Testis (tissue), 3 donors: Measurements from ENCODE around the gene ACTG2. TPM values are rescaled to one million over a fixed set of nuclear protein-coding genes. Genes with fewer than 3 reads are reported as not detected.

Experiments used
- DNase-seq: peaks from one replicate; pipeline ENCODE4 v3.0.0-alpha.2; 2019
- H3K27ac ChIP-seq, 2 donors: fragments of 200-600 bp; sonication (generic); one replicate each; pipeline ENCODE4 v1.5.1; 2019
- H3K27me3 ChIP-seq: fragments of 200-600 bp; sonication (generic); one replicate; pipeline ENCODE4 v1.5.1; 2019
- H3K36me3 ChIP-seq: fragments of 200-600 bp; sonication (generic); one replicate; pipeline ENCODE4 v1.5.1; 2017; ENCODE audit warnings: low read depth; ENCODE audit errors: missing control alignments
- H3K4me1 ChIP-seq: fragments of 200-600 bp; sonication (generic); one replicate; pipeline ENCODE4 v1.5.1; 2019
- H3K4me3 ChIP-seq, 2 donors: fragments of 200-600 bp; sonication (generic); one replicate each; pipeline ENCODE4 v1.5.1; 2017 to 2019
- H3K9me3 ChIP-seq: fragments of 200-600 bp; sonication (generic); one replicate; pipeline ENCODE4 v1.5.1; 2017
- POLR2A ChIP-seq: fragments of 450-650 bp; IDR thresholded peaks from one replicate; pipeline ENCODE4 v1.6.1; 2017; ENCODE audit warnings: antibody characterized with exemption, mild to moderate bottlenecking, moderate library complexity
- WGBS, 2 donors: methylation state at CpG; one replicate each; pipeline ENCODE4 v1.1.5; 2018; 5-methylcytosine and 5-hydroxymethylcytosine counted together
- intact Hi-C: fragments of 100-400 bp; cut with DNase I; formaldehyde crosslinking; loops from one replicate; pipeline ENCODE4 v1.15.1; 2023; ENCODE audit warnings: low total_unique reads
- polyA plus RNA-seq: library from polyadenylated mRNA; stranded (reverse); fragments of 350-450 nt; fragmentation: Illumina TruSeq; extraction: RNeasy Lipid Tissue Mini Kit (QIAGEN cat#74804); gene quantifications from one replicate; pipeline ENCODE4 v1.2.3, GENCODE V29; 2014; ENCODE audit warnings: low read depth, low replicate concordance; ENCODE audit not compliant: insufficient read depth
- total RNA-seq, 2 donors: library from RNA; depleted of rRNA; stranded (reverse); fragments of >200 nt; gene quantifications; one replicate each; pipeline ENCODE4 v1.2.3, GENCODE V29; 2016
- TF ChIP-seq, protein P1 (sequence below), 3 experiments: fragments of 450-650 bp in 2 of 3; fragments of 200-600 bp in 1 of 3; sonication (generic) in 1 of 3; IDR thresholded peaks; one replicate each; pipeline ENCODE4 v1.5.1; 2016 to 2019; ENCODE audit warnings: antibody characterized with exemption in 3 of 3, mild to moderate bottlenecking in 2 of 3, moderate library complexity in 1 of 3

The ACTG2 gene
- total and polyA plus RNA-seq, 3 donors from 2014 or later, result 1.3 to 93.4 (median 2.7) TPM

- Histone ChIP-seq H3K27me3 (no peaks in the 10 kb centered on the region), H3K9me3 (no peaks in the 10 kb centered on the region), H3K27ac (no peak overlapping the region), H3K36me3 (no peaks in the 10 kb centered on the region), H3K4me3 (no peak overlapping the region), H3K4me1 (no peaks in the 10 kb centered on the region)
- 48 to 52% methylated on average over 5 of the region's 5 CpGs for WGBS, 2 donors
- no peak for DNase-seq
- intact Hi-C loops, result loop anchor here (10.0 kb wide), 1 partner anchor 142 kb away; no protein-coding TSS in a partner anchor
- TF ChIP-seq POLR2A, result no peak
- TF ChIP-seq, protein P1, sequence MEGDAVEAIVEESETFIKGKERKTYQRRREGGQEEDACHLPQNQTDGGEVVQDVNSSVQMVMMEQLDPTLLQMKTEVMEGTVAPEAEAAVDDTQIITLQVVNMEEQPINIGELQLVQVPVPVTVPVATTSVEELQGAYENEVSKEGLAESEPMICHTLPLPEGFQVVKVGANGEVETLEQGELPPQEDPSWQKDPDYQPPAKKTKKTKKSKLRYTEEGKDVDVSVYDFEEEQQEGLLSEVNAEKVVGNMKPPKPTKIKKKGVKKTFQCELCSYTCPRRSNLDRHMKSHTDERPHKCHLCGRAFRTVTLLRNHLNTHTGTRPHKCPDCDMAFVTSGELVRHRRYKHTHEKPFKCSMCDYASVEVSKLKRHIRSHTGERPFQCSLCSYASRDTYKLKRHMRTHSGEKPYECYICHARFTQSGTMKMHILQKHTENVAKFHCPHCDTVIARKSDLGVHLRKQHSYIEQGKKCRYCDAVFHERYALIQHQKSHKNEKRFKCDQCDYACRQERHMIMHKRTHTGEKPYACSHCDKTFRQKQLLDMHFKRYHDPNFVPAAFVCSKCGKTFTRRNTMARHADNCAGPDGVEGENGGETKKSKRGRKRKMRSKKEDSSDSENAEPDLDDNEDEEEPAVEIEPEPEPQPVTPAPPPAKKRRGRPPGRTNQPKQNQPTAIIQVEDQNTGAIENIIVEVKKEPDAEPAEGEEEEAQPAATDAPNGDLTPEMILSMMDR (IDR thresholded peaks at IDR 0.05), result no peak
Observed at GRCh38 chr2:73962798-73963197, 70.0 kb downstream of the ACTG2 start.

- Histone ChIP-seq H3K4me3 (no peak overlapping the region), H3K4me1 (no peaks in the 10 kb centered on the region), H3K36me3 (no peaks in the 10 kb centered on the region), H3K27ac (no peak overlapping the region), H3K9me3 (no peaks in the 10 kb centered on the region), H3K27me3 (no peaks in the 10 kb centered on the region)
- intact Hi-C loops, result loop anchor here (10.0 kb wide), 1 partner anchor 141 kb away; no protein-coding TSS in a partner anchor
- TF ChIP-seq, protein P1 (IDR thresholded peaks at IDR 0.05), result no peak
- no peak for TF ChIP-seq POLR2A
- peak; percentile 22 for DNase-seq
- WGBS, 2 donors, result 72 to 73% methylated on average over 13 of the region's 13 CpGs
Observed at GRCh38 chr2:73963385-73964120, 70.7 kb downstream of the ACTG2 start.

DNA sequence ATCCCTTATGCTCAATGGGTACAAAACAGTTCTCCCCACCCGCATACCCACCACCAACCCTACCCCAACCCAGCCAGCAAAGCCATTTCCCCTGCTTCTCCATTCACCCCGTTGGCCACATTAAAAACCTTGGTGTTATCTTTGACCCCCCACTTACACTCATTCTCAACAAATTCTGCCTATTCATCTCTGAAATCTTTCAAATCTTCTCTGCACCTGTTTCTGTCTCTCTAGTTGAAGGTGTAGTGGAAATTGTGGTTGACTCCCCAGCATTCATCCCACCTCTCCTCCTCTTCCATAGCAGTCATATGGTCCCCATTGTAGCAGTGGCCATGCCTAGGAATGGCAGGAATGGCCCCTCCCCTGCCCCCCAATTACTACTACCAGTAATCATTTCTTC, 71.4 kb downstream of the ACTG2 start:
- 81 to 88% methylated on average over 2 of the region's 2 CpGs for WGBS, 2 donors
- TF ChIP-seq POLR2A, result no peak
- TF ChIP-seq, protein P1 (IDR thresholded peaks at IDR 0.05), result no peak
- intact Hi-C loops, result loop anchor here (10.0 kb wide), 1 partner anchor 141 kb away; no protein-coding TSS in a partner anchor

DNA sequence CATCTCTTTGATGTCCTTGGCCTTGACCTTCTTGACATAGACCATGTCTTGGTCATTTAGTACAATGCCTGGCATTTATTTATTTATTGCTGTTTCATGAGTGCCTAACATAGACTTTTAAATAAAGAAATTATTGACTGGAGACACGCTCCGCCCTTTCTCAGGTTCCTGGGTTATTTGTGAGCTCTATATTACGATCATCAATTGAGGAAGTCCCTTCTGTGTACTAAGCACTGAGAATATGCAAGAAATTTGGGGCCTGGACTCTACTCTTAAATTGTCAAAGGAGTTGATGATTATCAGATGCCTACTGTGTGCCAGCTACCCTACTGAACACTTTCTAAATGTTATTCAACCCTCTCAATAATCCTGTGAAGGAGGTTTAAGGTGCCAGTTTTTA, 72.2 kb downstream of the ACTG2 start:
- Histone ChIP-seq H3K27ac (no peak overlapping the region), H3K9me3 (no peaks in the 10 kb centered on the region), H3K36me3 (no peaks in the 10 kb centered on the region), H3K27me3 (no peaks in the 10 kb centered on the region), H3K4me3 (no peak overlapping the region), H3K4me1 (no peaks in the 10 kb centered on the region)
- no peak for DNase-seq
- intact Hi-C loops, result loop anchor here (10.0 kb wide), 1 partner anchor 140 kb away; no protein-coding TSS in a partner anchor
- 91 to 96% methylated on average over 3 of the region's 3 CpGs for WGBS, 2 donors
- TF ChIP-seq, protein P1 (IDR thresholded peaks at IDR 0.05), result no peak
- TF ChIP-seq POLR2A, result no peak

More for the DNA sequence above, 71.4 kb downstream of the ACTG2 start:
- Histone ChIP-seq H3K36me3 (no peaks in the 10 kb centered on the region), H3K4me3 (no peak overlapping the region), H3K4me1 (no peaks in the 10 kb centered on the region), H3K27ac (no peak overlapping the region), H3K9me3 (no peaks in the 10 kb centered on the region), H3K27me3 (no peaks in the 10 kb centered on the region)
- DNase-seq, result no peak
